8988T (cell line): ENCODE data around the gene COL6A1.
A peak's percentile ranks its signal among the peaks of the same experiment; 100 is the strongest.
"Not testable (repeated sequence)": the region's sequence is repeated elsewhere in the genome, so short reads cannot be mapped to it uniquely, and the experiment has no call there.

Source experiments
- DNase-seq: peaks from one replicate; pipeline ENCODE4 v3.0.0; 2011

COL6A1 gene

GRCh38 chr21:45966791-45967394 lies 14.7 kb upstream of the COL6A1 start:
- DNase-seq, result no peak

GRCh38 chr21:45969921-45970673 lies 11.5 kb upstream of the COL6A1 start:
- no peak for DNase-seq

GRCh38 chr21:45970674-45971615 lies 10.6 kb upstream of the COL6A1 start:
- DNase-seq, result peak; percentile 88

- DNase-seq, result no peak
Measured at GRCh38 chr21:45971616-45972352, 9.8 kb upstream of the COL6A1 start.

- DNase-seq, result no peak
Measured at GRCh38 chr21:45972353-45972715, 9.2 kb upstream of the COL6A1 start.

- DNase-seq, result no peak
Measured at GRCh38 chr21:45972716-45973474, 8.7 kb upstream of the COL6A1 start.

GRCh38 chr21:45973475-45974072 lies 8.0 kb upstream of the COL6A1 start:
- DNase-seq, result peak; percentile 83

- DNase-seq, result no peak
Measured at GRCh38 chr21:45974073-45975019, 7.2 kb upstream of the COL6A1 start.

- no peak for DNase-seq
Measured at GRCh38 chr21:45975020-45975666, 6.4 kb upstream of the COL6A1 start.

GRCh38 chr21:45975667-45976409 lies 5.7 kb upstream of the COL6A1 start:
- DNase-seq, result not testable (repeated sequence)

- DNase-seq, result no peak
Measured at GRCh38 chr21:45976701-45977311, 4.8 kb upstream of the COL6A1 start.

- DNase-seq, result peak; percentile 14
Measured at GRCh38 chr21:45977396-45977795, 4.2 kb upstream of the COL6A1 start.

- peak; percentile 32 for DNase-seq
Measured at GRCh38 chr21:45979141-45979631, 2.4 kb upstream of the COL6A1 start.

GRCh38 chr21:45979651-45980050 lies 1.9 kb upstream of the COL6A1 start:
- no peak for DNase-seq

GRCh38 chr21:45980271-45980670 lies 1.3 kb upstream of the COL6A1 start:
- no peak for DNase-seq

- DNase-seq, result no peak
Measured at GRCh38 chr21:45980697-45981096, 873 bp upstream of the COL6A1 start.

GRCh38 chr21:45982092-45982757 lies 655 bp downstream of the COL6A1 start:
- DNase-seq, result peak; percentile 47
